CD4-positive, alpha-beta T cell treated with Interleukin-4 for 4 hours (primary cell): Measurements from ENCODE around the gene CDC37.

Experiments used
- DNase-seq: peaks from one replicate; pipeline ENCODE4 v3.0.0-alpha.2; 2020

Gene CDC37

GRCh38 chr19:10352764-10353671, 50.3 kb downstream of the CDC37 start:
- DNase-seq = no peak

- DNase-seq = no peak
Measured at GRCh38 chr19:10346509-10346908, 56.8 kb downstream of the CDC37 start.

- no peak for DNase-seq
Measured at GRCh38 chr19:10344780-10345179, 58.6 kb downstream of the CDC37 start.

- DNase-seq = no peak
Measured at GRCh38 chr19:10343495-10343894, 59.8 kb downstream of the CDC37 start.
